ENCODE data around the gene PLCG1.

Gene PLCG1

DNA sequence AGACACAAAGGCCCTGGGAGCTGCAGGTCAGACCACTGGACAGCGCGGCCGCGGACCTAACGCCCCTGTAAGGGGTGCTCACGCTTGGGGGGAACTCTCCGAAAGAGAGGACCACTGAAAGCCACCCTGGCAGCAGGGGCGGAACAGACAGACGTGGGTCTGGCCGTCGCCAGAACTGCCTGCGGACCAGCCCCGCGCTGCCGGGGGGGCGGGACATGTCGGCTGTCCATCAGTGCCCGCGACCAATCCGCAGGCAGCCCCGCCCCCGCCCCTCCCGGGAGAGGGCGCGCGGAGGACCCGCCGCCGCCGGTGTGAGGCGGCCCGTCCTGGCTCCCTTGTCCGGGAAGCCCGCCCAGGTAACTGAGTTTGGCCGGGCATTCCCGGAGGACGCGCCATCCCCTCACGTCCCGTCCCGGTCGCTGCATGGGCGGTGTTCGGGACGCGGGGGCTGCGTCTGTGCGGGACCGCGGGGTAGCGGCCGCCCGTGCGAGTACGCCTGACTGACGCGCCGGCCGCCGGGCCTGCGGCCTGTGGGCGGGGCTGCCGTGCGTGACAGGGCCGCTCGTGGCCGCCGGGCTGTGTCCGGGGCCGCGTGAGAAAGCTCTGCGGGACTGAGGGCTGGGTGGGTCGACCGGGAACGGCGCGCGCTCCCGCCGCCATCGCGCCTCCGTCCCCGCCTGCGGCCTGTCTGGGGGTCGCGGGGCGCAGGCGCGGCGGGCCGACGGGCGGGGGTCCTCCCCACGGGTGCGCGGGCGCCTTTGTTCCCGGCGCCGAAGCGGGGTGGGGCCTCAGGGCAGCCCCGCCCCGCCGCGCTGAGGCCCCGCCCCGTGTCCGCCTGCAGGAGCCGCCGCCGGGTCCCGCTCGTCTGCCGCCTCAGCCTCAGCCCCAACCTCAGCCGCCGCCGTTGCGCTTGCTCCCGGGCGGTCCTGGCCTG lies at the start of gene PLCG1:
Gene PLCG1 (plus strand): TSS at position 864 of the 934 bp plus-strand sequence. CDS start 99 bp downstream, outside the sequence.
- peaks cover 6% of the 10 kb centered on the region for H3K27me3 ChIP-seq (ENCODE audit: control insufficient read depth, insufficient read depth, low read length)
- peak within 1 kb of the TSS; percentile 90 for H3K9ac ChIP-seq (ENCODE audit: low read depth, low read length)
- peaks cover 2% of the 10 kb centered on the region for H3K36me3 ChIP-seq (ENCODE audit: control insufficient read depth, insufficient read depth, low read length)
- H3K4me1 ChIP-seq (ENCODE audit: control insufficient read depth, insufficient read depth, low read length) = peaks cover 33% of the 10 kb centered on the region
- peak within 1 kb of the TSS; percentile 79 for H3K4me3 ChIP-seq (ENCODE audit: low read depth, low read length)
- H3K9me3 ChIP-seq (ENCODE audit: control insufficient read depth, insufficient read depth, low read length) = no peaks in the 10 kb centered on the region

- Histone ChIP-seq H3K4me3 (ENCODE audit: low read depth, low read length) (no peak overlapping the region), H3K27me3 (ENCODE audit: control insufficient read depth, insufficient read depth, low read length) (no peaks in the 10 kb centered on the region), H3K9me3 (ENCODE audit: control insufficient read depth, insufficient read depth, low read length) (no peaks in the 10 kb centered on the region), H3K4me1 (ENCODE audit: control insufficient read depth, insufficient read depth, low read length) (no peaks in the 10 kb centered on the region), H3K36me3 (ENCODE audit: control insufficient read depth, insufficient read depth, low read length) (no peaks in the 10 kb centered on the region), H3K9ac (ENCODE audit: low read depth, low read length) (no peak overlapping the region)
Measured at GRCh38 chr20:41087777-41088176, 49.6 kb upstream of the PLCG1 start.

DNA sequence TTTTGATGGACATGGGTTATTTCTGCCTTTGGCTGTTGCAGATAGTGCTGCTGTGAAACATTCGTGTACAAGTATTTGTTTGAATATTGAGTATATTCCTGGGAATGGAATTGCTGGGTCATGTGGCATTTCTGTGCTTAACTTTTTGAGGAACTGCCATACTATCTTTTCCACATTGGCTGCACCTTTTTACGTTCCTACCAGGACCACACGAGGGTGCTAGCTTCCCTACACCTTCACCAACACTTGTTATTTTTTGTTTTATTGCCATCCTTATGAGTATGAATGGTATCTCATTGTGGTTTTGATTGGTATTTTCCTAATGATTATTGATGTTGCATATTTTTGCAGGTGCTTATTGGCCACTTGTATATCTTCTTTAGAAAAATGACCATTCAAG lies 47.8 kb upstream of the PLCG1 start:
- Histone ChIP-seq H3K4me1 (ENCODE audit: control insufficient read depth, insufficient read depth, low read length) (no peaks in the 10 kb centered on the region), H3K9me3 (ENCODE audit: control insufficient read depth, insufficient read depth, low read length) (no peaks in the 10 kb centered on the region), H3K27me3 (ENCODE audit: control insufficient read depth, insufficient read depth, low read length) (no peaks in the 10 kb centered on the region), H3K36me3 (ENCODE audit: control insufficient read depth, insufficient read depth, low read length) (peaks cover 3% of the 10 kb centered on the region), H3K9ac (ENCODE audit: low read depth, low read length) (no peak overlapping the region), H3K4me3 (ENCODE audit: low read depth, low read length) (no peak overlapping the region)

DNA sequence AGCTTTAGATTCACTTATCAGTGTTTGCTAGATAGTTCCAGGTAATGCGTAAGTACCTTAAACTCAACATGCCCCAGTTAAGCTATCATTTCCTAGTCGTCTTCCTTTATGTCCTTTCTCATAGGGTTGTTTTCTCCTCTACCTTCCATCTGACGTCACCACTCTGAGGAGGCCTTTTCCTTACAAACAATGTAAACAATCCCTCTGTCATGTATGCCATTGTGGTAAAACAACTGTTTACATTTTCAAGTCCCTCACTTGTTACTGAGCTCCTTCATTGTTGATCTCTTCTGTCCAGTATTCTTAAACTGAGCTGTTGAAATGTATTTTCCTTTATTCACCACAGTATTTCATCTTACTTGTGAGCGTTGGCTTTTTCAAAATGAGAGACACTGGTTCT lies 45.4 kb upstream of the PLCG1 start:
- H3K27me3 ChIP-seq (ENCODE audit: control insufficient read depth, insufficient read depth, low read length) = no peaks in the 10 kb centered on the region
- no peak overlapping the region for H3K9ac ChIP-seq (ENCODE audit: low read depth, low read length)
- H3K9me3 ChIP-seq (ENCODE audit: control insufficient read depth, insufficient read depth, low read length) = no peaks in the 10 kb centered on the region
- peaks cover 7% of the 10 kb centered on the region for H3K36me3 ChIP-seq (ENCODE audit: control insufficient read depth, insufficient read depth, low read length)
- H3K4me1 ChIP-seq (ENCODE audit: control insufficient read depth, insufficient read depth, low read length) = no peaks in the 10 kb centered on the region
- no peak overlapping the region for H3K4me3 ChIP-seq (ENCODE audit: low read depth, low read length)

GRCh38 chr20:41094353-41095055 lies 42.8 kb upstream of the PLCG1 start:
- Histone ChIP-seq H3K9ac (ENCODE audit: low read depth, low read length) (no peak overlapping the region), H3K4me1 (ENCODE audit: control insufficient read depth, insufficient read depth, low read length) (no peaks in the 10 kb centered on the region), H3K27me3 (ENCODE audit: control insufficient read depth, insufficient read depth, low read length) (no peaks in the 10 kb centered on the region), H3K9me3 (ENCODE audit: control insufficient read depth, insufficient read depth, low read length) (no peaks in the 10 kb centered on the region), H3K4me3 (ENCODE audit: low read depth, low read length) (no peak overlapping the region), H3K36me3 (ENCODE audit: control insufficient read depth, insufficient read depth, low read length) (peaks cover 15% of the 10 kb centered on the region)

DNA sequence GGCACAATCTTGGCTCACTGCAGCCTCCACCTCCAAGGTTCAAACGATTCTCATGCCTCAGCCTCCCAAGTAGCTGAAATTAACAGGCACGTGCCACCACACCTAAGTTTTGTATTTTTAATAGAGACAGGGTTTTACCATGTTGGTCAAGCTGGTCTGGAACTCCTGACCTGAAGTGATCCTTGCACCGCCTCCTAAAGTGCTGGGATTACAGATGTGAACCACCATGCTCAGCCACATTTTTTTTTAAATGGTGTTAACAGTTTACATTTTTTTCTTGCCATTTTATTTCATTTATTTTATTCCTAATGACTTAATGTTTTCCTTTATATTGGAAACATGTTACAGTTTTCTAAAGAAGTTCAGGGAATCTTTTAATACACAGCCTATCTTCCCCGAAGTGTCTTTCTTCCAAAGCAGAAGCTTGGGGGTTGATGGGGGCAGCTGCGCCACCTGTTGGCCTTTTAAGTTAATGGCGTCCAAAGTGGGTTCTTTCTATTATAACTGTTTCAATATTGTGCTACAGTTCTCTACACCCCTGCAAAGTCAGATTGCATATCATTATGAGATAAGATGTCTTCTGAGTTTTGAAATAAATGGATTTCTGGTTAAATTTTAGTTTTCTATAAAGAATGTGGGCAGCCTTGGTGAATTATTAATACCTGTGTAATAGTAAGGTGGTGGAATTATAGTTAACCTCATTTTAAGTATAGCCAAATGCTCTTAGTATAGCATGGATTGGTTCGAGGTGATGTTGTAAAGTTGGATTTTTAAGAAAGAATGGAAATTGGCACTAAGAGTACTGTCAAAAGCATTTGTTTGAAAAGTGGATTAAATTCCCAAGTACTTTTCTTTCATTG lies 42.0 kb upstream of the PLCG1 start:
- Histone ChIP-seq H3K9me3 (ENCODE audit: control insufficient read depth, insufficient read depth, low read length) (no peaks in the 10 kb centered on the region), H3K27me3 (ENCODE audit: control insufficient read depth, insufficient read depth, low read length) (no peaks in the 10 kb centered on the region), H3K4me3 (ENCODE audit: low read depth, low read length) (no peak overlapping the region), H3K4me1 (ENCODE audit: control insufficient read depth, insufficient read depth, low read length) (no peaks in the 10 kb centered on the region), H3K36me3 (ENCODE audit: control insufficient read depth, insufficient read depth, low read length) (peaks cover 16% of the 10 kb centered on the region), H3K9ac (ENCODE audit: low read depth, low read length) (no peak overlapping the region)

DNA sequence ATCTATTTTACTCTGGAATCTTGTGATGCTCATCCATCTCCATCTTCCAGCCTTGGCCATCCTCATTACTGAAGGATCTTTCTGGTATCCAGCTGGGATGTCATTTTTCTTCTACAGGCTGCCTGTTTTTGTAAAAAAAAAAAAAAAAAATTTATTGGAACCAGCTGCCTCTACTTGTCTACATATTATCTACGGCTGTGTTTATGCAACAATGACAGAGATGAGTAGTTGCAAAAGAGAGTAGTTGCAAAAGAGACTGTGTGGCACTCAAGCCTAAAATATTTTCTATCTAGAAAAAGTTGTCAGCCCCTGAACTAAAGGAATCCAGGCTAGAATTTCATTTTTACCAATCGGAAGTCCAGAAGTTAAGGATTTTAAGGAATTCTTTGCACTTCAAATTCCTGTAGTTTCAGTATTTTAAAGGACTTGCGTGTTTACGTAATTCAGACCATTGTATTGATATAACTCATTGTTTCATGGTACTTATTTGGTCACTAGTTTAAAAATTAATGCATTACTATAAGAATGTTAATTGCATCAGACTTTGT lies 38.6 kb upstream of the PLCG1 start:
- H3K9ac ChIP-seq (ENCODE audit: low read depth, low read length) = no peak overlapping the region
- no peaks in the 10 kb centered on the region for H3K4me1 ChIP-seq (ENCODE audit: control insufficient read depth, insufficient read depth, low read length)
- peaks cover 27% of the 10 kb centered on the region for H3K36me3 ChIP-seq (ENCODE audit: control insufficient read depth, insufficient read depth, low read length)
- H3K9me3 ChIP-seq (ENCODE audit: control insufficient read depth, insufficient read depth, low read length) = no peaks in the 10 kb centered on the region
- H3K27me3 ChIP-seq (ENCODE audit: control insufficient read depth, insufficient read depth, low read length) = no peaks in the 10 kb centered on the region
- H3K4me3 ChIP-seq (ENCODE audit: low read depth, low read length) = no peak overlapping the region

DNA sequence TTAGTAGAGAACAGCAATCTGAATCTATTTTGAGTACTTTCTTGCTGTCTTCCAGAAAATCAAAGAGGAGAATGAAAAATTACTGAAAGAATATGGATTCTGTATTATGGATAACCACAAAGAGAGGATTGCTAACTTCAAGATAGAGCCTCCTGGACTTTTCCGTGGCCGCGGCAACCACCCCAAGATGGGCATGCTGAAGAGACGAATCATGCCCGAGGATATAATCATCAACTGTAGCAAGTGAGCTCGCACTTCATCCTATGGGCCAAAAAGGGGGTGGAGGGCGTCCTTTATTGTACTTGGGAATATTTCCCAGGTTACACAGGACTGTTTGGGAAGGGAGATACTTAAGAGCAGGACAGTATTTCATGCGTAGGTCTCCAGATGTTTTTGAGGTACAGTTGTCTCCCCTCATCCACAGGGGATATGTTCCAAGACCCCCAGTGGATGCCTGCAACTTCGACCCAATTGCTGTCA lies 37.3 kb upstream of the PLCG1 start:
- no peaks in the 10 kb centered on the region for H3K9me3 ChIP-seq (ENCODE audit: control insufficient read depth, insufficient read depth, low read length)
- no peaks in the 10 kb centered on the region for H3K4me1 ChIP-seq (ENCODE audit: control insufficient read depth, insufficient read depth, low read length)
- no peak overlapping the region for H3K4me3 ChIP-seq (ENCODE audit: low read depth, low read length)
- H3K9ac ChIP-seq (ENCODE audit: low read depth, low read length) = no peak overlapping the region
- peaks cover 26% of the 10 kb centered on the region for H3K36me3 ChIP-seq (ENCODE audit: control insufficient read depth, insufficient read depth, low read length)
- no peaks in the 10 kb centered on the region for H3K27me3 ChIP-seq (ENCODE audit: control insufficient read depth, insufficient read depth, low read length)

- Histone ChIP-seq H3K4me1 (ENCODE audit: control insufficient read depth, insufficient read depth, low read length) (no peaks in the 10 kb centered on the region), H3K9me3 (ENCODE audit: control insufficient read depth, insufficient read depth, low read length) (no peaks in the 10 kb centered on the region), H3K36me3 (ENCODE audit: control insufficient read depth, insufficient read depth, low read length) (peaks cover 24% of the 10 kb centered on the region), H3K4me3 (ENCODE audit: low read depth, low read length) (no peak overlapping the region), H3K27me3 (ENCODE audit: control insufficient read depth, insufficient read depth, low read length) (no peaks in the 10 kb centered on the region), H3K9ac (ENCODE audit: low read depth, low read length) (no peak overlapping the region)
Measured at GRCh38 chr20:41101660-41102059, 35.7 kb upstream of the PLCG1 start.

DNA sequence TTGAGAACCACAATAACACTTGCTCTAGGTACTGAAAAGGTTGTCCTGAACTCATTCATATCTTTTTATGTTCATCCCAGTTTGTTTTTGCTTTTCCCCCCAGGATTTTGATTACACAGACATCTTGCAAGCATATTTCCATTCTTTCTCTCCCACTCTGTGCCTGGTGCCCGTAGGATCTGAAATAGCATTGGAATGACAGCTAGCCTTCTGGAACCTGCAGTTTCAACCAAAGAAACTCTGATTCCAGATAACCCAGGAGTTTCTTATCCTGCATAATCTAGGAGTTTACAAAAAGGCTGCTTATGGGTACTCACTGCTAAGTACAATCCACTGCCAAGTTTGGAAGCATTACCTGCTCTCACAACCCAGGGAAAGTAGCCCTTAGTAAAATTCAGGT lies 28.8 kb upstream of the PLCG1 start:
- Histone ChIP-seq H3K4me3 (ENCODE audit: low read depth, low read length) (no peak overlapping the region), H3K9me3 (ENCODE audit: control insufficient read depth, insufficient read depth, low read length) (no peaks in the 10 kb centered on the region), H3K27me3 (ENCODE audit: control insufficient read depth, insufficient read depth, low read length) (no peaks in the 10 kb centered on the region), H3K9ac (ENCODE audit: low read depth, low read length) (no peak overlapping the region), H3K36me3 (ENCODE audit: control insufficient read depth, insufficient read depth, low read length) (peaks cover 19% of the 10 kb centered on the region), H3K4me1 (ENCODE audit: control insufficient read depth, insufficient read depth, low read length) (no peaks in the 10 kb centered on the region)

DNA sequence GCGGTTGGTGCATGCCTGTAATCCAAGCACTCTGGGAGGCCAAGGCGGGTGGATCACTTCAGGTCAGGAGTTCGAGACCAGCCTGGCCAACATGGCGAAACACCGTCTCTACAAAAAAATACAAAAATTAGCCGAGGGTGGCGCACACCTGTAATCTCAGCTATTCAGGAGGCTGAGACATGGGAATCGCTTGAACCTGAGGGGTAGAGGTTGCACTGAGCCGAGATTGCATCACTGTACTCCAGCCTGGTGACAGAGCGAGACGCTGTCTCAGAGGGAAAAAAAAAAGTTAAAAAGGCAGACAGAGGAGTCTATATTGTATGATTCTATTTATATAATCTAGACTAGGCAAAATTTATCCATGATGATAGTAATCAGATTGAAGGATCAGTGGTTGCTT lies 27.3 kb upstream of the PLCG1 start:
- H3K9me3 ChIP-seq (ENCODE audit: control insufficient read depth, insufficient read depth, low read length) = no peaks in the 10 kb centered on the region
- no peaks in the 10 kb centered on the region for H3K4me1 ChIP-seq (ENCODE audit: control insufficient read depth, insufficient read depth, low read length)
- H3K36me3 ChIP-seq (ENCODE audit: control insufficient read depth, insufficient read depth, low read length) = peaks cover 21% of the 10 kb centered on the region

More for the DNA sequence above, 27.3 kb upstream of the PLCG1 start:
- H3K9ac ChIP-seq (ENCODE audit: low read depth, low read length) = no peak overlapping the region
- H3K4me3 ChIP-seq (ENCODE audit: low read depth, low read length) = no peak overlapping the region
- H3K27me3 ChIP-seq (ENCODE audit: control insufficient read depth, insufficient read depth, low read length) = no peaks in the 10 kb centered on the region
